ENCODE results near the gene COPB1.

GRCh38 chr11:14480716-14481115 is 18.9 kb downstream of the COPB1 start:
- TF ChIP-seq SUZ12 (IDR thresholded peaks at IDR 0.05) (no peak), CTBP1 (IDR thresholded peaks at IDR 0.05; ENCODE audit: borderline replicate concordance) (no peak), BHLHE40 (IDR thresholded peaks at IDR 0.05; ENCODE audit: borderline replicate concordance) (no peak), SP1 (IDR thresholded peaks at IDR 0.05) (no peak), TARDBP (IDR thresholded peaks at IDR 0.05) (no peak), HDGF (IDR thresholded peaks at IDR 0.05; ENCODE audit: borderline replicate concordance) (no peak), FOXK2 (IDR thresholded peaks at IDR 0.05) (no peak), FOXA1 (IDR thresholded peaks at IDR 0.05) (no peak)
- TF ChIP-seq, protein P1, sequence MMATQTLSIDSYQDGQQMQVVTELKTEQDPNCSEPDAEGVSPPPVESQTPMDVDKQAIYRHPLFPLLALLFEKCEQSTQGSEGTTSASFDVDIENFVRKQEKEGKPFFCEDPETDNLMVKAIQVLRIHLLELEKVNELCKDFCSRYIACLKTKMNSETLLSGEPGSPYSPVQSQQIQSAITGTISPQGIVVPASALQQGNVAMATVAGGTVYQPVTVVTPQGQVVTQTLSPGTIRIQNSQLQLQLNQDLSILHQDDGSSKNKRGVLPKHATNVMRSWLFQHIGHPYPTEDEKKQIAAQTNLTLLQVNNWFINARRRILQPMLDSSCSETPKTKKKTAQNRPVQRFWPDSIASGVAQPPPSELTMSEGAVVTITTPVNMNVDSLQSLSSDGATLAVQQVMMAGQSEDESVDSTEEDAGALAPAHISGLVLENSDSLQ (IDR thresholded peaks at IDR 0.05), result no peak

Data from HEK293T (cell line).